ENCODE measurements around the gene C1QTNF6. TPM values are rescaled to one million over a fixed set of nuclear protein-coding genes. Genes with fewer than 3 reads are reported as not detected.

Gene C1QTNF6
- total and polyA plus RNA-seq, 2 of the 8 experiments (the other 6 are each of a cell fraction or from before 2014, with no cell fraction given), result 3.1 to 6.5 TPM

DNA sequence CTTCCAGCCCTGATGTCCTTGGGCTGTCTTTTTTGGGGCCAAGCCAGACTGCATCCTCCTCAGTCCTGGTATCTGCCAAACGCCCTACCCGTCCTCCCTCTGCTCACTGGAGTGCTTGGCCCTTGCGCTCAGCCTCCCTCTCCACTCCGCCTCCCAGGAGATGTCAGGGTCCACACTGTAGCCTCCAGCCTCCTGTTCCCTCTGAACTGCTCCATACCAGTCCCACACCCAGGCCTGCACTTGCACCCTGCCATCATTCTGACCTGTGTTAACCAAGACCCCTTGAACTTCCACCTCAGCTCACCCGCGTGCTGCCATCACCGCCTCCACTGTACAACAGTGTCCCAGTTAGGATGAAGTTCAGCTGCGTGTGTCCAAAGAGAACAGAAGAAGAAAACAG, 32.1 kb downstream of the C1QTNF6 start (continued):
- TF ChIP-seq, protein P1, sequence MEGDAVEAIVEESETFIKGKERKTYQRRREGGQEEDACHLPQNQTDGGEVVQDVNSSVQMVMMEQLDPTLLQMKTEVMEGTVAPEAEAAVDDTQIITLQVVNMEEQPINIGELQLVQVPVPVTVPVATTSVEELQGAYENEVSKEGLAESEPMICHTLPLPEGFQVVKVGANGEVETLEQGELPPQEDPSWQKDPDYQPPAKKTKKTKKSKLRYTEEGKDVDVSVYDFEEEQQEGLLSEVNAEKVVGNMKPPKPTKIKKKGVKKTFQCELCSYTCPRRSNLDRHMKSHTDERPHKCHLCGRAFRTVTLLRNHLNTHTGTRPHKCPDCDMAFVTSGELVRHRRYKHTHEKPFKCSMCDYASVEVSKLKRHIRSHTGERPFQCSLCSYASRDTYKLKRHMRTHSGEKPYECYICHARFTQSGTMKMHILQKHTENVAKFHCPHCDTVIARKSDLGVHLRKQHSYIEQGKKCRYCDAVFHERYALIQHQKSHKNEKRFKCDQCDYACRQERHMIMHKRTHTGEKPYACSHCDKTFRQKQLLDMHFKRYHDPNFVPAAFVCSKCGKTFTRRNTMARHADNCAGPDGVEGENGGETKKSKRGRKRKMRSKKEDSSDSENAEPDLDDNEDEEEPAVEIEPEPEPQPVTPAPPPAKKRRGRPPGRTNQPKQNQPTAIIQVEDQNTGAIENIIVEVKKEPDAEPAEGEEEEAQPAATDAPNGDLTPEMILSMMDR (IDR thresholded peaks at IDR 0.05; ENCODE audit: control extremely low read depth in 1 of 3, insufficient read depth in 1 of 3, low read depth in 1 of 3, low read length in 3 of 3), result no peak
- no peak for TF ChIP-seq SRF (IDR thresholded peaks at IDR 0.05; ENCODE audit: low read depth, low read length)
- TF ChIP-seq FOSL1 (IDR thresholded peaks at IDR 0.05; ENCODE audit: insufficient read depth, low read depth, low read length), result no peak

Data from H1 (cell line).